ENCODE results near the gene SIDT1.
"Not testable (repeated sequence)": the region's sequence is repeated elsewhere in the genome, so short reads cannot be mapped to it uniquely, and the experiment has no call there.

SIDT1 gene

GRCh38 chr3:113600418-113601182 is 68.2 kb downstream of the SIDT1 start:
- DNase-seq: no peak

GRCh38 chr3:113601240-113601639 is 68.9 kb downstream of the SIDT1 start:
- no peak for DNase-seq

- DNase-seq: no peak
Measured at GRCh38 chr3:113602256-113602655, 69.9 kb downstream of the SIDT1 start.

GRCh38 chr3:113602836-113603235 is 70.5 kb downstream of the SIDT1 start:
- DNase-seq: no peak

- DNase-seq: peak; percentile 37
Measured at GRCh38 chr3:113606539-113607218, 74.3 kb downstream of the SIDT1 start.

- DNase-seq: no peak
Measured at GRCh38 chr3:113607219-113607596, 74.9 kb downstream of the SIDT1 start.

- DNase-seq: no peak
Measured at GRCh38 chr3:113614402-113614801, 82.0 kb downstream of the SIDT1 start.

- no peak for DNase-seq
Measured at GRCh38 chr3:113615976-113616375, 83.6 kb downstream of the SIDT1 start.

- no peak for DNase-seq
Measured at GRCh38 chr3:113617726-113618125, 85.4 kb downstream of the SIDT1 start.

GRCh38 chr3:113620091-113620490 is 87.7 kb downstream of the SIDT1 start:
- no peak for DNase-seq

GRCh38 chr3:113623324-113623723 is 91.0 kb downstream of the SIDT1 start:
- DNase-seq: no peak

- no peak for DNase-seq
Measured at GRCh38 chr3:113623811-113624210, 91.5 kb downstream of the SIDT1 start.

GRCh38 chr3:113625834-113626233 is 93.5 kb downstream of the SIDT1 start:
- DNase-seq: no peak

GRCh38 chr3:113626503-113627371 is 94.4 kb downstream of the SIDT1 start:
- DNase-seq: peak; percentile 5

GRCh38 chr3:113628316-113628715 is 96.0 kb downstream of the SIDT1 start:
- no peak for DNase-seq

GRCh38 chr3:113628788-113629187 is 96.4 kb downstream of the SIDT1 start:
- DNase-seq: no peak

- no peak for DNase-seq
Measured at GRCh38 chr3:113629584-113630421, 97.4 kb downstream of the SIDT1 start.

- no peak for DNase-seq
Measured at GRCh38 chr3:113630956-113631542, 98.7 kb downstream of the SIDT1 start.

GRCh38 chr3:113631573-113631972 is 99.2 kb downstream of the SIDT1 start:
- DNase-seq: no peak

GRCh38 chr3:113634782-113635474 is 102.6 kb downstream of the SIDT1 start:
- no peak for DNase-seq

- not testable (repeated sequence) for DNase-seq
Measured at GRCh38 chr3:113636034-113636433, 103.7 kb downstream of the SIDT1 start.

GRCh38 chr3:113637756-113638155 is 105.4 kb downstream of the SIDT1 start:
- DNase-seq: no peak

Measured in CD4-positive, alpha-beta T cell treated with Interleukin-4 for 4 hours (primary cell).